Stimulated activated CD8-positive, alpha-beta memory T cell treated with anti-CD3 and anti-CD28 coated beads, Interleukin-12 subunit alpha, Interleukin-12 subunit beta, amount 100 ng/mL, for 1 hour (primary cell): Measurements from ENCODE around the gene VPS37D.
"Not testable (repeated sequence)": the region's sequence is repeated elsewhere in the genome, so short reads cannot be mapped to it uniquely, and the experiment has no call there.

ENCODE experiments used
- DNase-seq: peaks from one replicate; pipeline ENCODE4 v3.0.0-alpha.2; 2020; ENCODE audit warnings: low read depth

VPS37D gene, protein sequence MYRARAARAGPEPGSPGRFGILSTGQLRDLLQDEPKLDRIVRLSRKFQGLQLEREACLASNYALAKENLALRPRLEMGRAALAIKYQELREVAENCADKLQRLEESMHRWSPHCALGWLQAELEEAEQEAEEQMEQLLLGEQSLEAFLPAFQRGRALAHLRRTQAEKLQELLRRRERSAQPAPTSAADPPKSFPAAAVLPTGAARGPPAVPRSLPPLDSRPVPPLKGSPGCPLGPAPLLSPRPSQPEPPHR

DNA sequence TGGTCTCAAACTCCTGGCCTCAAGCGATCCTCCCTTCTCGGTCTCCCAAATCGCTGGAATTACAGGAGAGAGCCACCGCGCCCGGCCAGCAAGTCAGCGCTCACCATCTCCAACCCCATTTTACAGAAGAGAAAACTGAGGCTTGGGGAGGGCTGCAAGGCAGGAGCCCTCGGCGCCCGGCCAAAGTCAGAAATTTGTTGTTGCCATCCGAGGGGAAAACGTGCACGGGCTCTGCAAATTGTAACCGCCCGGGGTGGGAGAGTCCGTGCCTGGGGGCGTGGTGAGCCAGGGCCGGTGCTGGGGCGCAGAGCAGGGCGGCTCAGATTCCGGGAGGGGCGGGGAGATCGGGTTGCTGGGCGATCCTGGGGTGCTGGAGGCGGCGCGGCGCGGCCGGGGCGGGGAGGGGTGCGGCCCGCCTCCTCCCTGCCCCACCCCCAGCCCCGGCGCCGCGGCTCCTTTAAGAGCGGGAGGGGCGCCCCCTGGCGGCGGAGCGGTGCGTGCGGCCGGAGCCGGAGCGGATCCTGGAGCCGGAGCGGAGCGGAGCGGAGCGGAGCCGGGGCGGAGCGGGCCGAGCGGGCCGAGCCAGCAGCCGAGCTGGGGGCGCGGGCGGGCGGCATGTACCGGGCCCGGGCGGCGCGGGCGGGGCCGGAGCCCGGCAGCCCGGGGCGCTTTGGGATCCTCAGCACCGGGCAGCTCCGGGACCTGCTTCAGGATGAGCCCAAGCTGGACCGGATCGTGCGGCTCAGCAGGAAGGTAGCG is at the start of gene VPS37D:
VPS37D (plus strand) TSS at position 488 of the 759 bp plus-strand sequence; CDS start at position 616, 128 bp downstream.
- peak; percentile 88 for DNase-seq

GRCh38 chr7:73618538-73618937 is 49.1 kb upstream of the VPS37D start:
- DNase-seq = no peak

GRCh38 chr7:73619394-73619793 is 48.2 kb upstream of the VPS37D start:
- DNase-seq = not testable (repeated sequence)

- DNase-seq = no peak
Observed at GRCh38 chr7:73621168-73622063, 46.2 kb upstream of the VPS37D start.

DNA sequence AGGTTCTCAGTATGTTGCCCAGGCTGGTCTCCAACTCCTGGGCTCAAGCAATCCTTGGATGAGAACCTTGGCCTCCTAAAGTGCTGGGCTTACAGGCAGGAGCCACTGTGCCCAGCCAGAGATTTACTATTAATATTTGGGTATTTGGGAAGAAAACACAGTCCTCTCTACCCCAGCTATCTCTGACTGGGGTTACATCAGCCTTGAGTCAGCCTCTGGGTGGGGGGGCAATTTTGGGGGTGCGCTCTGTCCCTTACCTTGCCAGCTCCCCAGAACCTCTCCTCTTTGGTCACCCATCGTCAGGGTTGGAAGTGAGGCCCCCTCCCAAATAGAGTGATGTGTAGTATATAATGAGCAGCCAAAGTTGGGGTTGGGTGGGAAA is 45.1 kb upstream of the VPS37D start:
- no peak for DNase-seq

GRCh38 chr7:73622909-73623797 is 44.5 kb upstream of the VPS37D start:
- no peak for DNase-seq

DNA sequence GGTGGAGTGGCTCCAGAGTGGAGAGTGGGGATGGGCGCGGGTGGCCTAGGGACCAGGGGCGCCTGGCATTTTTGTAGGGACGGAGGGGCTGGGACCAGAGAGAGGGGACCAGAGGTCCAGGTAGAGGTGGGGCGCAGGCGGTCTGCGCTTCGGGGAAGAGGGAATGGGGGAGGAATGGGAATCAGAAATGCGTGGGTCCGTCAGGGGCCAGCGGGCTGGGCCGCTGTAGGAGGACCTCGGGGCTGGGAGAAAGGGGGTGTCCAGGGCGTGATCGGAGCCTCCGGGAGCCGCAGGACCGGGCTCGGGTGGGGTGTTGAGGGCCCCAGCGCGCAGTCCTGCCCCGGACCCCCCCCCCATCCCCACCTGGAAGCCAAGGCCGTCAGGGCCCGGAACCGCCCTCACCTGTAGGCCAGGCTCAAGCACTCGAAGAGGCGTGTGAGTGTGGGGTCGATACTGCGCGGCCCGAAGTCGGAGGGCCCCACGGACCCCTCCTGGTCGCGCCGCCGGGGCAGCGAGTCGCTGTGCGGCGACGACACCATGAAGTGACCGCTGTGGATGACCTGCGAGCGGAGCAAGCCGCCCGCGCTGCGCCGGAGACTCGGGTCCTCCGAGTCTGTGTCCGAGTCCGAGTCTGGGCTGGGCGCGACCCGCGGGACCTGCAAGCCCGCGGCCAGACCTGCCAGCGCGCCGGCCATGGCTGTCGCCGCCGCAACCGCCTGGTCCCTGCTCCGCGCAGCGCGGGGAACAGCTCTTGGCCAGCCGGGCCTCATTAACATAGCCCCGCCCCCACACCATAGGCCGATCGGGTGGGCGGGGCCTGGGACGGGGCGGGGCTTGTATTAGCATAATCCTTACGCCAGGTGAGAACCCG is 43.6 kb upstream of the VPS37D start, which contains the start of gene MLXIPL:
MLXIPL (minus strand) TSS at position 725 of the 871 bp plus-strand sequence; CDS start at position 695, 30 bp downstream.
- no peak for DNase-seq

DNA sequence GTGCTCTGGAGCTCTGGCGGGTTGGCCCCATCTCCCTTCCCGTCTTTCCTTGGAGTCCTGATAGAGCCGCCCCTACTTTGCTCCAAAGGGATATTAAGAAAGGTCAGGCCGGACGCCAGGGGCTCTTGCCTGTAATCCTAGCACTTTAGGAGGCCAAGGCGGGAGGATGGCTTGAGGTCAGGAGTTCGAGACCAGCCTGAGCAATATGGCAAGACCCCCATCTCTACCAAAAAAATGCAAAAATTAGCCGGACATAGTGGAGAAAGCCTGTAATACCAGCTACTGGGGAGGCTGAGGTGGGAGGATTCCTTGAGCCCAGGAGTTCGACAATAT is 43.0 kb upstream of the VPS37D start:
- DNase-seq = no peak

- no peak for DNase-seq
Observed at GRCh38 chr7:73625276-73625675, 42.4 kb upstream of the VPS37D start.

DNA sequence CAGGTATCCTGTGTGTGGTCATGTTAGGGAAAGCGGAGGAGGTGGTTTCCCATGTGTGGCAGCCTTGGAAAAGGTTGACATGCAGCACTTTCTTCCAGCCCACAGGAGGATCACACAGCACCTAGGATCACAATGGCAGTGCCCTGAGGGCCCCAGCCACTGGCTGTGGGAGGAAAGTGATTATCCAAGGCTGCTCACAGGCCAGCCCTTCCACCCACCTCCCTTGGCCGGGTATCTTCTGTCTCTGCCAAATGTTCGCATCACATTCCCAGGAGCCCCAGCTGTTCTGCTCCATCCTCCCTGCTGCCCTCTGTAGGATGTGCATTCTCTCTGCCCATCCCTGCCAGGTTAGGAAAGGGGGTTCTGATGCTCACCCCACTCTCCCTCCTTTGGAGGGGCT is 40.8 kb upstream of the VPS37D start:
- no peak for DNase-seq

- no peak for DNase-seq
Observed at GRCh38 chr7:73628504-73628903, 39.1 kb upstream of the VPS37D start.

GRCh38 chr7:73631558-73631957 is 36.1 kb upstream of the VPS37D start:
- DNase-seq = no peak

GRCh38 chr7:73633323-73633722 is 34.3 kb upstream of the VPS37D start:
- no peak for DNase-seq

- DNase-seq = no peak
Observed at GRCh38 chr7:73633844-73634243, 33.8 kb upstream of the VPS37D start.

GRCh38 chr7:73635428-73636200 is 32.0 kb upstream of the VPS37D start:
- DNase-seq = no peak

DNA sequence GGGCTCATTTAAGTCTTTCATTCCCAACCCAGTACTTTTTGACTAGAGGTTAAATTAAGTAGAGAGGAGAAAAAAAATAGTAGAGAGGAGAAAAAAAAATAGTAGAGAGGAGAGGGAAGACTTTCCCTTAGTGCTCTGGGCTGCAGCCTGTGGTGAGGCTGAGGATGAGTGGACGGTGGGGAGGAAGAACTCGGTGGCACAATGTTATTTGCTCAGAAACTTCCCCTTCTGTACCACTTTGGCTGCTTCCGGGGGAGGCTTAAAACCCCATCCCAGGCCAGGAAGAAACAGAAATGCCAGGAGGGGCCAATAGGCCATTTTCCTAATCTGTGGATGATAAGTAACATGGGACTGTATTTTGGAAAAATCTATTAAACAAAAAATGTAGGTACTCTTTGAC is 28.7 kb upstream of the VPS37D start:
- no peak for DNase-seq

DNA sequence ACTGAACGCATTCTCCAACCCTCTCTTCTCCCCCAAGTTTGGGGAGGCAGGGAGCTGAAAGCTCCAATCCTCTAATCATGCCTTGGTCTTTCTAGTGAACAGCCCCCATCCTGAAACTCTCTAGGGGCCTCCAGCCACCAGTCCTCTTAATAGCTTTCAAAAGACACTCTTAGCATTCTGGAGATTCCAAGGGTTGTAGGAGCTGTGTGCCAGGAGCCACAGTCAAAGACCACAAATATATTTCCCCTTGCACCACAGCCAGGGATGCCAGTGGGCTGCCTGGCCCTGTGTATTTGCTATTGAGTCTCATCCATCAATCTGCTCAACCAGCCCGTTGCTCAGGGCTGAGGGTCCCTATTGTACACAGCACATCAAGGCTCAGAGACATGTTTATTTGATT is 24.8 kb upstream of the VPS37D start:
- DNase-seq = no peak

DNA sequence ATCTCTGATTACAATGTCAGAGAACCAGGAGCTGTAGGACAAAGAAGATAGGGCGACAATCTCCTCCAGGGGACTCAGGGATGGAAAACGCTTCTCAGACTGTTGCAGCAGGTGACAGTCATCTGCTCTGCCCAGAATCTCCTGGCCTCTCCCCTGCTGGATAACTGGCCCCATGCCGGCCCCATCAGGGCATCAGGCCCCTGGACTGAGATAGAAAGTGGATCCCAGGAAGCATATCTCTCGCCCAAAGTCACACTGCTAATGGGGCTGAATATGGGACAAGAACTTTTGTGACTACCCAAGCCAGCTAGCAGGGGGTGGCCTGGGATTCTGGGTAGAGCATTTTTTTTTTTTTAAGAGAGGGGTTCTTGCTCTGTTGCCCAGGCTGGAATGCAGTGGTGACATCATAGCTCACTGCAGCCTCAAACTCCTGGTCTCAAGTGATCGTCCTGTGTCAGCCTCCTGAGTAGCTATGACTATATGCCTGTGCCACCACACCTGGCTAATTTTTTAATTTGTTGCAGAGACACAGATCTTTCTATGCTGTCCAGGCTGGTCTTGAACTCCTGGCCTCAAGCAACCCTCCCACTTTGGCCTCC is 22.8 kb upstream of the VPS37D start:
- no peak for DNase-seq

DNA sequence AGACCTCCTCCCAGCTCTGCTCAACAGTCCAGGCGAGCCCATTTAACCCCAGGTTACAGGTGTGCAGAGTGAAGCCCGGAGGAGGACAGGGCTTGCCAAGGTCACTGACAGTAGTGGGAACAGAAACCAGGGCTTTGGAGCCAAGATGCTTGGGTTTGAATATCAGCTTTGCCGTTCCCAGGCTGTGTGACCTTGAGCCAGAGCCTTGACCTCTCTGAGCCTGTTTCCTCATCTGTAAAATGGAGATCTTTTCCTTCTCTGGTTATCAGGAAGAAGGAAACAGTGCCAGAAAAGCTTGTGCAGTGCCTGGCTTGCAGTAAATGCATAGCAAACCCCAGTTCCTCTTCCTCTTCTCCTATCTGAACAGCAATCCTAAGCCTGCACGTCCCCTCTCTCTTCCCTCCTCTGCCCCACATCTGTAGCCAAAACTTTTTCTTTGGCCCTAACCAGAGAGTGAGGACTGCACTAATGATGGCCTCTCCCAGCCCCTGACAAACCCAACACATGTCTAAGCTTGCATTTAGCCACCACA is 21.9 kb upstream of the VPS37D start:
- DNase-seq = no peak
